ENCODE data around the gene TMEM154.

- TF ChIP-seq CTCF (conservative IDR thresholded peaks at IDR 0.05; ENCODE audit: low read length) = no peak
- TF ChIP-seq EZH2phosphoT487 (IDR thresholded peaks at IDR 0.05; ENCODE audit: borderline replicate concordance) = no peak
These were observed 4.8 kb upstream of the TMEM154 start for GRCh38 chr4:152684587-152684986.
